GM21528 (cell line): ENCODE results near the gene DOHH.
"Not testable (repeated sequence)": the region's sequence is repeated elsewhere in the genome, so short reads cannot be mapped to it uniquely, and the experiment has no call there.

Source experiments
- ATAC-seq: cut with Tn5 transposase; IDR thresholded peaks from one replicate; pipeline ENCODE4 v1.9.1; 2021; ENCODE audit warnings: mild to moderate bottlenecking, moderate library complexity; ENCODE audit not compliant: unreplicated experiment, low FRiP score

The DOHH gene

GRCh38 chr19:3535563-3535965, 35.1 kb upstream of the DOHH start:
- no peak for ATAC-seq

- ATAC-seq: no peak
These were observed 34.7 kb upstream of the DOHH start for GRCh38 chr19:3535235-3535535.

GRCh38 chr19:3534375-3535234, 34.1 kb upstream of the DOHH start:
- ATAC-seq: no peak

GRCh38 chr19:3533563-3534216, 33.2 kb upstream of the DOHH start:
- ATAC-seq: no peak

- no peak for ATAC-seq
These were observed 32.6 kb upstream of the DOHH start for GRCh38 chr19:3533033-3533432.

GRCh38 chr19:3532154-3532786, 31.8 kb upstream of the DOHH start:
- no peak for ATAC-seq

GRCh38 chr19:3531716-3532115, 31.2 kb upstream of the DOHH start:
- ATAC-seq: no peak

- ATAC-seq: no peak
These were observed 29.9 kb upstream of the DOHH start for GRCh38 chr19:3530389-3530788.

- not testable (repeated sequence) for ATAC-seq
These were observed 28.8 kb upstream of the DOHH start for GRCh38 chr19:3529299-3529698.

- ATAC-seq: no peak
These were observed 28.2 kb upstream of the DOHH start for GRCh38 chr19:3528539-3529211.

GRCh38 chr19:3528080-3528479, 27.6 kb upstream of the DOHH start:
- ATAC-seq: no peak

GRCh38 chr19:3527238-3527910, 26.9 kb upstream of the DOHH start:
- ATAC-seq: no peak

GRCh38 chr19:3526507-3527237, 26.2 kb upstream of the DOHH start:
- ATAC-seq: no peak

GRCh38 chr19:3524904-3525451, 24.5 kb upstream of the DOHH start:
- no peak for ATAC-seq

- no peak for ATAC-seq
These were observed 23.8 kb upstream of the DOHH start for GRCh38 chr19:3524078-3524842.

- ATAC-seq: no peak
These were observed 23.0 kb upstream of the DOHH start for GRCh38 chr19:3523361-3524077.

- no peak for ATAC-seq
These were observed 22.2 kb upstream of the DOHH start for GRCh38 chr19:3522421-3523360.
